ENCODE results near the gene AEBP2.
"Not testable (repeated sequence)": the region's sequence is repeated elsewhere in the genome, so short reads cannot be mapped to it uniquely, and the experiment has no call there.

The AEBP2 gene, protein sequence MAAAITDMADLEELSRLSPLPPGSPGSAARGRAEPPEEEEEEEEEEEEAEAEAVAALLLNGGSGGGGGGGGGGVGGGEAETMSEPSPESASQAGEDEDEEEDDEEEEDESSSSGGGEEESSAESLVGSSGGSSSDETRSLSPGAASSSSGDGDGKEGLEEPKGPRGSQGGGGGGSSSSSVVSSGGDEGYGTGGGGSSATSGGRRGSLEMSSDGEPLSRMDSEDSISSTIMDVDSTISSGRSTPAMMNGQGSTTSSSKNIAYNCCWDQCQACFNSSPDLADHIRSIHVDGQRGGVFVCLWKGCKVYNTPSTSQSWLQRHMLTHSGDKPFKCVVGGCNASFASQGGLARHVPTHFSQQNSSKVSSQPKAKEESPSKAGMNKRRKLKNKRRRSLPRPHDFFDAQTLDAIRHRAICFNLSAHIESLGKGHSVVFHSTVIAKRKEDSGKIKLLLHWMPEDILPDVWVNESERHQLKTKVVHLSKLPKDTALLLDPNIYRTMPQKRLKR

DNA sequence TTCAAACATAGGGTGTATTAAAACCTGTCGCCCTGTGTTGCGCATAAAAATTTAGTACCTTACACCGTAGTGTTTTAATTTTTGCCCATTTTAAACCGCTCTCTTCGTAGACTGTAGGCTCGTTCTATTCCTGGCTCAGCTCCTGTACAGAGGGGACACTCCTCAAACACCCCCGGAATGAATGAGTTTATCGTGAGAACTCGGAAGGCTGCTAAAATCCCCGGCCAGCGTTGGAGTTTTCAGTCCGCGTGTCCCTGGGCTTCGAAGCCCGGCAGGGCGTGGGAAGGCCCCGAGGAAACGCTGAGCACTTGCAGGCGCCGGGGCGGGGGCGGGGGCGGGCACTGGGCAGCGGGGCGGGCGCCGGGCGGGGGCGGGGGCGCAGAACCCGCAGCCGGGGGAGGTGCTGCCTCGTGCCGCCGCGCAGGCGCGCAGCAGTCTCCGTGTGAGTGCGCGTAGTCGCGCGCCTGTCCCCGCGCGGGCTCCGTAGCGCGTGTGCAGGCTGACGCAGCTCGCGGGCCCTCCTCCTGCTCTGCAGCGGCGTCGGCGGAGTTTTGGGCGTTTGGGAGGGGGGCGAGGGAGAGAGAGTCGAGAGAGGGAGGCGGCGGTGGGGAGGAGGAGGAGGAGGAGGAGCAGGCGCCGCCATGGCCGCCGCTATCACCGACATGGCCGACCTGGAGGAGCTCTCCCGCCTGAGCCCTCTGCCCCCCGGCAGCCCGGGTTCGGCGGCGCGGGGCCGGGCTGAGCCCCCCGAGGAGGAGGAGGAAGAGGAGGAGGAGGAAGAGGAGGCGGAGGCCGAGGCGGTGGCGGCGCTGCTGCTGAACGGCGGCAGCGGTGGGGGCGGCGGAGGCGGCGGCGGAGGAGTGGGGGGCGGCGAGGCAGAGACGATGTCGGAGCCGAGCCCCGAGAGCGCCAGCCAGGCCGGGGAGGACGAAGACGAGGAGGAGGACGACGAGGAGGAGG lies at the start of gene AEBP2:
TSS of gene AEBP2 (plus strand) at position 434 of the 960 bp plus-strand sequence. CDS start at position 642, 208 bp downstream.
- Histone ChIP-seq H3K36me3 (ENCODE audit: insufficient read depth, low read length) (0 out of 2 replicates have a peak, but pooled peaks cover 3% of the 10 kb centered on the region), H3K4me1 (ENCODE audit: insufficient read depth, low read length) (peaks cover 18% of the 10 kb centered on the region; the same call in 1 of the 2 replicates), H3K9me3 (ENCODE audit: control insufficient read depth, insufficient read depth, low read length) (no peaks in the 10 kb centered on the region), H3K9ac (ENCODE audit: low read depth, low read length) (peak within 1 kb of the TSS; percentile 93)

DNA sequence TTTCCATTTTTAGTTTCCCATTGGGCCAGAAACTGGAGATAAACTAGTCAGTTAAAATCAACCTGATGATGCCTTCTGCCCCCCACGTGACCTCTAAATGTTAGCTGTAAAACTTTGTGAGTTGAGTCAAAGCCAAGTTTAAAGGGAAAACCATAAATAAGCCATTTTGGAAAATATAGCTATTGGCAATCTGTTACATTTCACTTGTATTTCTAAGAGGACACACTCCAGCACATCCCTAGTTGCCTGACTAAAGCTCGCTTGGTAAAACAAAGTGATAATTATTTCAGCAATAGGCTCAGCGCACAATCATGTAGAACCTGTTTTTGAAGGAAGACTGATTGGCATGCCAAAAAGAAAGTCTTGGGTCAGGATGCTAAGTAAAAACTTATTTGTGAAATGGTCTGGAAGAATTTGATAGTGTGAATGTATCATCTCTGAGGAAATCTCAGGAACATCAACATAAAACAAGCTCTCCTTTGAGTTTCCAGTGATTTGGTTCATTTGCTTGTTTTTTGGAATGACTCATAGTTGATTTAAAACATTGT lies 49.2 kb upstream of the AEBP2 start:
- H3K9me3 ChIP-seq (ENCODE audit: control insufficient read depth, insufficient read depth, low read length) = no peaks in the 10 kb centered on the region
- H3K4me1 ChIP-seq (ENCODE audit: insufficient read depth, low read length) = 0 out of 2 replicates have a peak, but pooled peaks cover 2% of the 10 kb centered on the region
- no peaks in the 10 kb centered on the region; the same call in 1 of the 2 replicates for H3K36me3 ChIP-seq (ENCODE audit: insufficient read depth, low read length)
- H3K9ac ChIP-seq (ENCODE audit: low read depth, low read length) = no peak overlapping the region

DNA sequence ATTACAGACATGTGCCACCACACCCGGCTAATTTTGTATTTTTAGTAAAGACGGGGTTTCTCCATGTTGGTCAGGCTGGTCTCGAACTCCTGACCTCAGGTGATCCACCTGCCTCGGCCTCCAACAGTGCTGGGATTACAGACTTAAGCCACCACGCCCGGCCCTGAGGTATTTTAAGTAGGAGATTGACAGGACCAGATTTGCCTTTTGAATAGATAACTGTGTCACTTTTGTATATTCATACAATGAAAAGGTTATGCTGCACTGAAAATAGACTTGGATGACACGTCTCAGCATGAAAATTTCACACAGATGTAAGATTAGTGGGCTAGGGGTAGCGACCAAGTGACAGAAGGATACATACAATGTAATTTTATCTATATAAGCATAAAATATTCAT lies 46.6 kb upstream of the AEBP2 start:
- not testable (repeated sequence) for H3K36me3 ChIP-seq (ENCODE audit: insufficient read depth, low read length); H3K4me1 ChIP-seq (ENCODE audit: insufficient read depth, low read length); H3K9ac ChIP-seq (ENCODE audit: low read depth, low read length); H3K9me3 ChIP-seq (ENCODE audit: control insufficient read depth, insufficient read depth, low read length)

DNA sequence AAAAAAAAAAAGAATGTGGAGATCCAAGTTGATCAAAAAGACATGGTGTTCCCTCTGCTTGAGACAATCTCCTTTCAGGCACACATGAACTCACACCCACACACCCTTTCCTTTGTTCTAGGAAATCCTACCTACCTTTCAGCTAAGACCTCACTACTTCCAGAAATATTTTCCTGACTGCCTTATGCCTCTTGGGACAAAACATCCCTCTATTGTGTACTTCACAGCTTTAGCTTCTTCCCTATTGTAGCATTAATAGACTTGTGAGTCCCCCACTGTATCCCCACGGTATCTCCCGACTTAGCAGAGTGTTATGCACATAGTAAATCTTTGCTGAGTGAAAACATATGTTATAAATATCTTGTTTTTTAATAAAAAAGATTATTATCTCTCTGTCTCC lies 44.9 kb upstream of the AEBP2 start:
- H3K4me1 ChIP-seq (ENCODE audit: insufficient read depth, low read length) = 0 out of 2 replicates have a peak, but pooled peaks cover 2% of the 10 kb centered on the region
- no peaks in the 10 kb centered on the region for H3K36me3 ChIP-seq (ENCODE audit: insufficient read depth, low read length)
- H3K9ac ChIP-seq (ENCODE audit: low read depth, low read length) = no peak overlapping the region
- H3K9me3 ChIP-seq (ENCODE audit: control insufficient read depth, insufficient read depth, low read length) = no peaks in the 10 kb centered on the region

DNA sequence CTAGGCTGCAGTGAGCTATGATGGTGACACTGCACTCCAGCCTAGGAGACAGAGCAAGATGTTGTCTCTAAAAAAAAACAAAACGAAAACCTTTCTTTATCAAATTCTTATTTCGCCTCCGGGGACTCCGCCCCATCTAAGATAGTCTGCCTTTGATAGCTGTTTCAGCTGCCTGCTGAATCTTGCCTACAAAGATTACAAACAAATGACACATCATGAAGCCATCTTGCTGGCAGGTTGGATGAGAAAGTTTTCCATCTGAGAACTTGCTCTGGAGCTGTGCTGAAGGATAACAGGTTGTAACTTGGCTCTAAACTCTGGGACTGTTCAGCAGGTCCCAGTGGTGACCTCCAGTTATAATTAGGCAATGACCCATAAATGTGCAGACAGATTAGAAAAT lies 41.8 kb upstream of the AEBP2 start:
- H3K9me3 ChIP-seq (ENCODE audit: control insufficient read depth, insufficient read depth, low read length) = no peaks in the 10 kb centered on the region
- H3K36me3 ChIP-seq (ENCODE audit: insufficient read depth, low read length) = no peaks in the 10 kb centered on the region
- peaks cover 4% of the 10 kb centered on the region; the same call in 1 of the 2 replicates for H3K4me1 ChIP-seq (ENCODE audit: insufficient read depth, low read length)
- no peak overlapping the region for H3K9ac ChIP-seq (ENCODE audit: low read depth, low read length)

DNA sequence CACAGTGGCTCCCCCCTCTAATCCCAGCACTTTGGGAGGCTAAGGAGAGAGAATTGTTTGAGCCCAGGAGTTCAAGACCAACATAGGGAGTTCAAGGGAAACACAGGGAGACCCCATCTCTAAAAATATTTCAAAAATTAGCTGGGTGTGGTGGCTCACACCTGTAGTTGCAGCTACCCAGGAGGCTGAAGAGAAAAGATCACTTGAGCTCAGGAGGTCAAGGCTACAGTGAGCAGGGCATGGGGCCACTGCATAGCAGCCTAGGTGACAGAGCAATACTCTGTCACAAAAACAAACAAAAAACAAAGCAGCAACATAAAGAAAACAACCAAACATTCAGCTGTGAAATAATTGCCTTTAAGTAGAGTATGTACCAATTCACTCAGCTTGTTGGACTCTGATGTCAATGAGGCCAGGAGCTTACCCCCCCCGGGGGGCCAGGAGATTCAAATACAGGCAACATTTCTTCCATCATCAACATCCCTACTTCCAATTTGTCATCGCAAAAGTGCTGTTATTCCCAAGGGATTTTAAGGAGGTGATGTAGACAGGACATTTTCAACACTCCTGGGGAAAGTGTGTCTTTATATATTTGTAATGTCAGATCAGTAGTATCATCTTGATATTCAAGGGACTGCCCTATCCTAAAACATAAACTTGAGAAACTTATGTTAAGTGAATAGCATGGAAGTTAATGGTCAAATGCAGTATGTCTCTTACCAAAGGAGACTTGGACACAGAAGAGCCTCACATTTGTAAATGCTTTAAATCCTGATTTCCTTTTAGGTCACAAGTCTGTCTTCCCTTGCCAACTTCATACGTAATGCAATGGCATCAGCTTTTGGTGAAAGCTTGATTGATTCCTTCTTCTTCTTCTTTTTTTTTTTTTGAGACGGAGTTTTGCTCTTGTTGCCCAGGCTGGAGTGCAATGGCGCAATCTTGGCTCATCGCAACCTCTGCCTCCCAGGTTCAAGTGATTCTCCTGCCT lies 40.6 kb upstream of the AEBP2 start:
- Histone ChIP-seq H3K4me1 (ENCODE audit: insufficient read depth, low read length) (peaks cover 4% of the 10 kb centered on the region; the same call in 1 of the 2 replicates), H3K9ac (ENCODE audit: low read depth, low read length) (no peak overlapping the region), H3K9me3 (ENCODE audit: control insufficient read depth, insufficient read depth, low read length) (no peaks in the 10 kb centered on the region), H3K36me3 (ENCODE audit: insufficient read depth, low read length) (no peaks in the 10 kb centered on the region)

DNA sequence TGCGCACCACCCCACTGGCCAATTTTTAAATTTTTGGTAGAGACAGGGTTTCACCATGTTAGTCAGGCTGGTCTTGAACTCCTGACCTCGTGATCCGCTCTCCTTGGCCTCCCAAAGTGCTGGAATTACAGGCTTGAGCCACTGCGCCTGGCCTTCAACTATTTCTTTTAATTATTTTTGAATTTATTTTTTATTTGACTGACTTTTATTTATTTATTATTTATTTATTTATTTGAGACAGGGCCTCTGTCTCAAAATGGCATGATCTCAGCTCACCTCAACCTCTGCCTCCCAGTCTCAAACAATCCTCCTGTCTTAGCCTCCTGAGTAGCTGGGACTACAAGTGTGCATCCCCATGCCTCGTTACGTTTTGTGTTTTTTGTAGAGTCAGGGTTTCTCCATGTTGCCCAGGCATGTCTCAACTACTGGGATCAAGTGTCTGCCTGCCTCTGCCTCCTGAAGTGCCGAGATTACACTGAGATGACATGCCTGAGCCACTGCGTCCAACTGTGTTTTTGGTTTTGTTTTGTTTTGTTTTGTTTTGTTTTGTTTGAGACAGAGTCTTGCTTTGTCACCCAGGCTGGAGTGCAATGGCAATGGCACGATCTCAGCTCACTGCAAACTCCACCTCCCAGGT lies 38.5 kb upstream of the AEBP2 start:
- not testable (repeated sequence) for H3K9ac ChIP-seq (ENCODE audit: low read depth, low read length); H3K9me3 ChIP-seq (ENCODE audit: control insufficient read depth, insufficient read depth, low read length); H3K36me3 ChIP-seq (ENCODE audit: insufficient read depth, low read length); H3K4me1 ChIP-seq (ENCODE audit: insufficient read depth, low read length)

DNA sequence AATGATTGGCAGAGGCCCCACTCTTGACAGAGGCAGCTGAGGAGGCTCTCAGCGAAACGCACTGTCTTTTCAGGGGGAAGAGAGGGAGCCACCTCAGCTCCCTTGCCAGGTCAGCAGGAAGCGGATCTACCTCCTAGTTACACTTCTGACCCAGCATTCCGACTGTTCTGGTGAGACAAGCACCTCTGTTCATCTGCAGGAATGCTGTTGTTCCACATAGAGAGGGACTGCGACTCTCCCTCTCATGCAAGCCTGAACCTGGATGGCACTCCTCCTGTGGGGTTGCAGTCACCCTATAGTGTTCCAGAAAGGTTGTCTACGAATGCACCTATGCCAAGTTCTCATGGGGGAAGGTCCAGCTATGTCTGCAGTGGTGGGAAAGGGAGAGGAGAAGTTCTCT lies 37.1 kb upstream of the AEBP2 start:
- Histone ChIP-seq H3K9ac (ENCODE audit: low read depth, low read length) (no peak overlapping the region), H3K4me1 (ENCODE audit: insufficient read depth, low read length) (peaks cover 4% of the 10 kb centered on the region; the same call in 1 of the 2 replicates), H3K36me3 (ENCODE audit: insufficient read depth, low read length) (no peaks in the 10 kb centered on the region), H3K9me3 (ENCODE audit: control insufficient read depth, insufficient read depth, low read length) (no peaks in the 10 kb centered on the region)

DNA sequence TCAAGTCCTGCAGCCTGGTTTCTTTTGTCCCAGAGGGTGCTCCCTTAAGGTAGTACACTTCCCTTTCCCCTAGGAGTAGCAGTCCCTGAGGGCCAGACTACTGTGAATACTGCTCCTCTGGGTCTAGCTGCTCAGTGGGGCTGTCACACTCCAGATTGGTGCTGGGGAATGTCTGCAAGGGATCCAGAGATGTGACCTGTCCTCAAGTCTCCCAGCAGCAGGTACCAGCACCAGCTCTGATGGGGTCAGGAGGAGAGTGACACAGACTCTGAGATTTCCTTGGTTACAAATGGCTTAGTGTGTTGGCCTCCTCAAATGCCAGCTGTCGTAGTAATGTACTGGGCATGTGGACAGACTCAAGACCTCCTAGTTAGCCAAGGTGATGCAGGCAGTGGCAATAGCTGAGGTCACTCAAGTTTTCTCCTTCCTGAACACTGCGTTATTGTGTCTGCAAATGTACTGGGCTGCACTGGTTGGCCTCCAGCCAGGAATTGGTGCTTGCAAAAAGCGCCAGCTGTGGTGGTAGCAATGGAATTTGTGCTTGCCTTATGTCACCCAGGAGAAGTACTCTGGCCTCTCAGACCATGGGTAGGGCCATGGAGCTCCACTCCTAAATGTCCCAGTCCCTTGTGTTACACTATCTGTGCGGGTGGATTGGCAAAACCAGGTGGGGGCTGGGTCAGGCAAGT lies 36.4 kb upstream of the AEBP2 start:
- H3K4me1 ChIP-seq (ENCODE audit: insufficient read depth, low read length) = peaks cover 4% of the 10 kb centered on the region; the same call in 1 of the 2 replicates
- H3K36me3 ChIP-seq (ENCODE audit: insufficient read depth, low read length) = no peaks in the 10 kb centered on the region
- H3K9ac ChIP-seq (ENCODE audit: low read depth, low read length) = no peak overlapping the region
- no peaks in the 10 kb centered on the region for H3K9me3 ChIP-seq (ENCODE audit: control insufficient read depth, insufficient read depth, low read length)

DNA sequence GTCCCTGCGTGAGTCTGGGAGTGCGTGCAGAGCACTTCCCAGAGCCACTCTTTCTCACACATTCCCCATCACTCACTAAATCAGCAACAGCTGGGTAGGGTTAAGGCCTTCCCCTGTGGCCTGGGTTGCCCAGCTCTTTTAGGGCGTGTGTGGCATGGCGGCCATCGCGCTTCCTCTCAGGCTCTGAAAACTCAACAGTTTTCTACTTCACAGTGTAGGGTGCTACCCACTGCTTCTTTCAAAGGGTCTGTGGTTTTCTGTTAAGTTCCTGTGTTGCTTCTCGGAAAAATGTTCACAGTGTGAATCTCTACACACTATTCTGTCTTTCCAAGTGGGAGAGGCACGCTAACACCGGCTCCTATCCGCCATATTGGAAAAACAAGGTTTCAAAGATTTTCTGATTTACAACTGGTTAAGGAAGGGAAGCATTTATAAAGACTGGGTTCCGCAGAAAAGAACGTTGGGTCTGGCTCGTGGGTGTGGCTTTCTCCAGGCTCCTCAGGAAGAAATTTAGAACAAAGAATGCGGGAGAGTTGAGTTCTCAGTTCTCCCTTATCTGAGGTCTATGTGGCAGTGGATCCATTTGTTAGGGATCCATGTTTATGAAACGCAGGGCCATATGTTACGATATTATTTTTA lies 34.9 kb upstream of the AEBP2 start:
- Histone ChIP-seq H3K36me3 (ENCODE audit: insufficient read depth, low read length) (no peaks in the 10 kb centered on the region), H3K9ac (ENCODE audit: low read depth, low read length) (no peak overlapping the region), H3K4me1 (ENCODE audit: insufficient read depth, low read length) (peaks cover 9% of the 10 kb centered on the region), H3K9me3 (ENCODE audit: control insufficient read depth, insufficient read depth, low read length) (no peaks in the 10 kb centered on the region)

DNA sequence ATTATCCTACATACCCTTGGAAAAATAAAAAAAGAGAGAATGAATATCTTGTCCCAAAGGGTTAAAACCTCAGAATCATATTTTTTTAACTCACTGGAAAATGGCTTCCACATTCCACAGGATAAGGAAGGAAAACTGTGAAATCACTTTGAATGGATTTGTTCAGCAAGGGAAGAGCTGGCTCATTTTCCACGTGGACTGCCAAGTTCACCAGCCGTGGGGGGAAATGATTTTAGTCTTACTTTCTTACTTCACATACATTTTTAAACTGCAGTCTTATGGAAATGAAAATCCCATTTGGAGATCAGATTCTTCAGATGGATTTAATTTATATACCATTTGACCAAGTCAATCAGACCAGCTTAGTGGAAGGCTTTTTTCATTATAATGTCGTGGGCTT lies 29.9 kb upstream of the AEBP2 start:
- H3K4me1 ChIP-seq (ENCODE audit: insufficient read depth, low read length) = peaks cover 27% of the 10 kb centered on the region
- H3K9me3 ChIP-seq (ENCODE audit: control insufficient read depth, insufficient read depth, low read length) = no peaks in the 10 kb centered on the region
- H3K36me3 ChIP-seq (ENCODE audit: insufficient read depth, low read length) = no peaks in the 10 kb centered on the region
- peak overlapping the region; percentile 16; the same call in 1 of the 2 replicates for H3K9ac ChIP-seq (ENCODE audit: low read depth, low read length)

DNA sequence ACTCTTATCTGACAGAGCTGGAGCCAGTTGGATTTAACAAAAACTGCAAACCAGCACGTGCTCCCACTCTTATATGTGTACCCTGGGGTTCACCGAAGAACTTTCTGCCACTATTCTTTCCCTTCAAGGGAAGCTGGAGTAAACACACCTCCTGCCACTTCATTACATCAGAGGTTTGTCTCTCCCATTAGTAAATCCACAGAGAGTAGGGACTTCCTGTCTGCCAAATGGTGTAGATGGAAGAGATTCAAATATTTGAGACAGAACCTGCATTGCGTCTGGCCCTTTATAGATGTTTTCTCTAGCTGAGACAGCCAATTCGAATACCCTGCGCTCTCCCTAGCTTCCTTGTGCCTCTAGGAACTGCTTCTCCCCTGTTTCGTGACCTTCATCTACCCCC lies 29.1 kb upstream of the AEBP2 start:
- Histone ChIP-seq H3K9me3 (ENCODE audit: control insufficient read depth, insufficient read depth, low read length) (no peaks in the 10 kb centered on the region), H3K4me1 (ENCODE audit: insufficient read depth, low read length) (peaks cover 27% of the 10 kb centered on the region), H3K9ac (ENCODE audit: low read depth, low read length) (peak overlapping the region; percentile 19; the same call in 1 of the 2 replicates), H3K36me3 (ENCODE audit: insufficient read depth, low read length) (no peaks in the 10 kb centered on the region)

All from ES-I3 (cell line).